ENCODE data around the gene DDX49. TPM values are rescaled to one million over a fixed set of nuclear protein-coding genes. Genes with fewer than 3 reads are reported as not detected.
A peak's percentile ranks its signal among the peaks of the same experiment; 100 is the strongest.

The DDX49 gene
- total RNA-seq, 1 experiment from 2014 or later: 51.9 TPM

DNA sequence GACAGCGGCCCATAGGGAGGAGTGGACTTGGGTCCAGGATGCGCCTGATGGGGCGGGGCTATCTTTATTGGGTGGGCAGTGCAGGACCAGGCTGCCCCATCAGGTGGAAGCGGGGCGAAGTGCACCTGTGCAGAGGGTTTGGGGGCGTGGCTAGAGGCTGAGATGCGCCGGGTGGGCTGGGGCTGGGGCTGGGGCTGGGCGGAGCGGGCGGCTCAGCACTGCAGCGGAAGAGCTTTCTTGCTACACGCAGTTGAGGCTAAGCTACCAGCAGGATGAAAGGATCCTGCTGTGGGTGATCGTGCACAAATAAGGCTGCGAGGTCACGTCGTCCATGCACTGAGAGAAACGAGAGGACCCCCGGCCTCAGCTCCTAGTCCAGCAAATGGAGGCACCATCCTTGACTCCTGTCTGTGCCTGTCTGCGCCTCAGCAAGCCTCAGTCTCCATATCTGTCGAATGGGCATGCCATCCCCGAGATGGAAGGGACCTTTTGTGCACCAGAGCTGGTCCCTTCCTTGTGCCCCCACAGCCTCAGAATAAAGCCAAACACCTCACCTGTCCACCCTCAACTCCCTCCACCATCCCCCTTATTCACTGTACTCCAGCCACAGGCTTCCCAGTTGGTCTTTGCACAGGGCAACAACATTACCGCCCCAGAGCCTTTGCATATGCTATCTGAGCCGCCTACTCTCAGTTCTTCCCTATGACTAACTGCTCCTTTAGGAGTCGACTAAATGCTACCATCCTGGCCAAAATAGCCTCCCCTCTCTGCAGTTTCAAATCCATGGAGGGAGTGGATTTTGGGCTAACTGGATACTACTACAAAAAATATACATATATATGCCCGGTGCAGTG lies 42.5 kb downstream of the DDX49 start:
- RAD21 ChIA-PET (ENCODE audit: low non-redundant PET in 1 of 2, low total read pairs in 2 of 2, uncharacterized antibody in 2 of 2, unreplicated experiment in 2 of 2): no interaction called here
- DNase-seq (ENCODE audit: low read depth, low spot score) (no peak), ATAC-seq (peak; percentile 52)
- Histone ChIP-seq H3K4me3 (replicated peaks in 1 of 2; ENCODE audit: low read depth in 1 of 2, low read length in 2 of 2) (no peak overlapping the region), H2AFZ (ENCODE audit: low read depth, low read length, poor library complexity, severe bottlenecking) (no peak overlapping the region), H3K27me3 (ENCODE audit: insufficient read depth, low read length) (no peaks in the 10 kb centered on the region), H3K9me2 (ENCODE audit: insufficient read depth) (no peaks in the 10 kb centered on the region), H3K27ac (ENCODE audit: low read depth, low read length) (no peak overlapping the region), H3K4me1 (ENCODE audit: control insufficient read depth in 1 of 2, insufficient read depth in 2 of 2, low read length in 2 of 2) (peaks cover 0 to 4% of the 10 kb centered on the region in 2 experiments; a peak in 1 of 4 replicates), H4K20me1 (ENCODE audit: insufficient read depth) (no peaks in the 10 kb centered on the region), H3K4me2 (ENCODE audit: low read length) (no peak overlapping the region), H3K79me2 (ENCODE audit: insufficient read depth, low read length) (no peaks in the 10 kb centered on the region), H3K36me3 (ENCODE audit: control insufficient read depth in 1 of 2, insufficient read depth in 2 of 2, low read length in 2 of 2) (no peaks in the 10 kb centered on the region), H3K9me3 (ENCODE audit: control insufficient read depth in 1 of 2, insufficient read depth in 1 of 2, low read depth in 1 of 2, low read length in 2 of 2) (no peaks in the 10 kb centered on the region), H3K9ac (ENCODE audit: low read length) (no peak overlapping the region)
- POLR2A ChIA-PET: no interaction called here
- intact Hi-C loops (cut with micrococcal nuclease): no loop called here
- CTCF ChIA-PET: no interaction called here
- BruUV-seq (replicated peaks): no TSS peak
- no peak for TF ChIP-seq RAD21 (IDR thresholded peaks at IDR 0.05; ENCODE audit: low read depth)
- TF ChIP-seq TCF7L2 (IDR thresholded peaks at IDR 0.05; ENCODE audit: borderline replicate concordance, extremely low read depth, insufficient read depth, insufficient read length): no peak
- no peak for TF ChIP-seq YY1 (IDR thresholded peaks at IDR 0.05; ENCODE audit: extremely low read depth, insufficient replicate concordance, low read depth, low read length)
- TF ChIP-seq, protein P1, sequence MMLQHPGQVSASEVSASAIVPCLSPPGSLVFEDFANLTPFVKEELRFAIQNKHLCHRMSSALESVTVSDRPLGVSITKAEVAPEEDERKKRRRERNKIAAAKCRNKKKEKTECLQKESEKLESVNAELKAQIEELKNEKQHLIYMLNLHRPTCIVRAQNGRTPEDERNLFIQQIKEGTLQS (IDR thresholded peaks at IDR 0.05): no peak
- no peak for TF ChIP-seq FOSL1 (IDR thresholded peaks at IDR 0.05; ENCODE audit: low read depth)
- TF ChIP-seq EZH2phosphoT487 (IDR thresholded peaks at IDR 0.05; ENCODE audit: borderline replicate concordance): no peak
- TF ChIP-seq SIN3A (IDR thresholded peaks at IDR 0.05; ENCODE audit: low read depth): no peak
- no peak for TF ChIP-seq CBX3 (IDR thresholded peaks at IDR 0.05; ENCODE audit: low read depth)
- no peak for TF ChIP-seq ZFX (IDR thresholded peaks at IDR 0.05)
- TF ChIP-seq, protein P2, sequence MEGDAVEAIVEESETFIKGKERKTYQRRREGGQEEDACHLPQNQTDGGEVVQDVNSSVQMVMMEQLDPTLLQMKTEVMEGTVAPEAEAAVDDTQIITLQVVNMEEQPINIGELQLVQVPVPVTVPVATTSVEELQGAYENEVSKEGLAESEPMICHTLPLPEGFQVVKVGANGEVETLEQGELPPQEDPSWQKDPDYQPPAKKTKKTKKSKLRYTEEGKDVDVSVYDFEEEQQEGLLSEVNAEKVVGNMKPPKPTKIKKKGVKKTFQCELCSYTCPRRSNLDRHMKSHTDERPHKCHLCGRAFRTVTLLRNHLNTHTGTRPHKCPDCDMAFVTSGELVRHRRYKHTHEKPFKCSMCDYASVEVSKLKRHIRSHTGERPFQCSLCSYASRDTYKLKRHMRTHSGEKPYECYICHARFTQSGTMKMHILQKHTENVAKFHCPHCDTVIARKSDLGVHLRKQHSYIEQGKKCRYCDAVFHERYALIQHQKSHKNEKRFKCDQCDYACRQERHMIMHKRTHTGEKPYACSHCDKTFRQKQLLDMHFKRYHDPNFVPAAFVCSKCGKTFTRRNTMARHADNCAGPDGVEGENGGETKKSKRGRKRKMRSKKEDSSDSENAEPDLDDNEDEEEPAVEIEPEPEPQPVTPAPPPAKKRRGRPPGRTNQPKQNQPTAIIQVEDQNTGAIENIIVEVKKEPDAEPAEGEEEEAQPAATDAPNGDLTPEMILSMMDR (IDR thresholded peaks at IDR 0.05 in 2 of 3, conservative IDR thresholded peaks at IDR 0.05 in 1 of 3; ENCODE audit: borderline replicate concordance in 1 of 3, insufficient read depth in 1 of 3, low read depth in 2 of 3, low read length in 2 of 3): no peak
- TF ChIP-seq, protein P3, sequence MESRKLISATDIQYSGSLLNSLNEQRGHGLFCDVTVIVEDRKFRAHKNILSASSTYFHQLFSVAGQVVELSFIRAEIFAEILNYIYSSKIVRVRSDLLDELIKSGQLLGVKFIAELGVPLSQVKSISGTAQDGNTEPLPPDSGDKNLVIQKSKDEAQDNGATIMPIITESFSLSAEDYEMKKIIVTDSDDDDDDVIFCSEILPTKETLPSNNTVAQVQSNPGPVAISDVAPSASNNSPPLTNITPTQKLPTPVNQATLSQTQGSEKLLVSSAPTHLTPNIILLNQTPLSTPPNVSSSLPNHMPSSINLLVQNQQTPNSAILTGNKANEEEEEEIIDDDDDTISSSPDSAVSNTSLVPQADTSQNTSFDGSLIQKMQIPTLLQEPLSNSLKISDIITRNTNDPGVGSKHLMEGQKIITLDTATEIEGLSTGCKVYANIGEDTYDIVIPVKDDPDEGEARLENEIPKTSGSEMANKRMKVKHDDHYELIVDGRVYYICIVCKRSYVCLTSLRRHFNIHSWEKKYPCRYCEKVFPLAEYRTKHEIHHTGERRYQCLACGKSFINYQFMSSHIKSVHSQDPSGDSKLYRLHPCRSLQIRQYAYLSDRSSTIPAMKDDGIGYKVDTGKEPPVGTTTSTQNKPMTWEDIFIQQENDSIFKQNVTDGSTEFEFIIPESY (IDR thresholded peaks at IDR 0.05; ENCODE audit: extremely low read depth, insufficient replicate concordance, low read length): no peak
- no peak for TF ChIP-seq SP1 (IDR thresholded peaks at IDR 0.05; ENCODE audit: low read depth)
- no peak for TF ChIP-seq POLR2AphosphoS5 (IDR thresholded peaks at IDR 0.05; ENCODE audit: low read depth, low read length)
- TF ChIP-seq, protein P4, sequence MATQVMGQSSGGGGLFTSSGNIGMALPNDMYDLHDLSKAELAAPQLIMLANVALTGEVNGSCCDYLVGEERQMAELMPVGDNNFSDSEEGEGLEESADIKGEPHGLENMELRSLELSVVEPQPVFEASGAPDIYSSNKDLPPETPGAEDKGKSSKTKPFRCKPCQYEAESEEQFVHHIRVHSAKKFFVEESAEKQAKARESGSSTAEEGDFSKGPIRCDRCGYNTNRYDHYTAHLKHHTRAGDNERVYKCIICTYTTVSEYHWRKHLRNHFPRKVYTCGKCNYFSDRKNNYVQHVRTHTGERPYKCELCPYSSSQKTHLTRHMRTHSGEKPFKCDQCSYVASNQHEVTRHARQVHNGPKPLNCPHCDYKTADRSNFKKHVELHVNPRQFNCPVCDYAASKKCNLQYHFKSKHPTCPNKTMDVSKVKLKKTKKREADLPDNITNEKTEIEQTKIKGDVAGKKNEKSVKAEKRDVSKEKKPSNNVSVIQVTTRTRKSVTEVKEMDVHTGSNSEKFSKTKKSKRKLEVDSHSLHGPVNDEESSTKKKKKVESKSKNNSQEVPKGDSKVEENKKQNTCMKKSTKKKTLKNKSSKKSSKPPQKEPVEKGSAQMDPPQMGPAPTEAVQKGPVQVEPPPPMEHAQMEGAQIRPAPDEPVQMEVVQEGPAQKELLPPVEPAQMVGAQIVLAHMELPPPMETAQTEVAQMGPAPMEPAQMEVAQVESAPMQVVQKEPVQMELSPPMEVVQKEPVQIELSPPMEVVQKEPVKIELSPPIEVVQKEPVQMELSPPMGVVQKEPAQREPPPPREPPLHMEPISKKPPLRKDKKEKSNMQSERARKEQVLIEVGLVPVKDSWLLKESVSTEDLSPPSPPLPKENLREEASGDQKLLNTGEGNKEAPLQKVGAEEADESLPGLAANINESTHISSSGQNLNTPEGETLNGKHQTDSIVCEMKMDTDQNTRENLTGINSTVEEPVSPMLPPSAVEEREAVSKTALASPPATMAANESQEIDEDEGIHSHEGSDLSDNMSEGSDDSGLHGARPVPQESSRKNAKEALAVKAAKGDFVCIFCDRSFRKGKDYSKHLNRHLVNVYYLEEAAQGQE (IDR thresholded peaks at IDR 0.05; ENCODE audit: low read depth): no peak
- no peak for TF ChIP-seq POLR2A (IDR thresholded peaks at IDR 0.05; ENCODE audit: borderline replicate concordance, extremely low read depth, insufficient read depth, insufficient read length)
- TF ChIP-seq ZNF274 (IDR thresholded peaks at IDR 0.05; ENCODE audit: low read depth, low read length): no peak
- TF ChIP-seq EZH2 (IDR thresholded peaks at IDR 0.05): no peak

All from HCT116 (cell line).